OCI-LY7 (cell line): ENCODE results near the gene ATP5F1C. TPM values are rescaled to one million over a fixed set of nuclear protein-coding genes. Genes with fewer than 3 reads are reported as not detected.

Source experiments
- BruUV-seq: library from RNA; stranded (reverse); fragments of 400-500 nt; replicated peaks from 2 replicates; lab custom pipeline; 2021; lab: Mats Ljungman, UMichigan
- CTCF ChIA-PET: fragments of 300-600 bp; sonication (Branson Sonifier 250); formaldehyde crosslinking; loops from one replicate; lab custom pipeline; 2022; ENCODE audit warnings: antibody characterized with exemption; ENCODE audit not compliant: unreplicated experiment; lab: Charles Lee
- POLR2A ChIA-PET: fragments of 300-600 bp; sonication (Branson Sonifier 250); formaldehyde crosslinking; loops from one replicate; lab custom pipeline; 2022; ENCODE audit warnings: antibody characterized with exemption; lab: Charles Lee
- DNase-seq: peaks from one replicate; pipeline ENCODE4 v3.0.0-alpha.2; 2015; ENCODE audit warnings: low spot score
- H2AFZ ChIP-seq: fragments of 200-600 bp; sonication (generic), shearing (Covaris generic); 2 replicates; pipeline ENCODE4 v1.6.1; 2014; ENCODE audit warnings: mild to moderate bottlenecking, antibody characterized with exemption, low read length, moderate library complexity
- H3K27ac ChIP-seq: fragments of 200-600 bp; sonication (generic); 2 replicates; pipeline ENCODE4 v1.5.1; 2014; ENCODE audit warnings: mixed run types, low read depth, mild to moderate bottlenecking, moderate library complexity, low read length, inconsistent platforms; ENCODE audit not compliant: poor library complexity, severe bottlenecking
- H3K36me3 ChIP-seq: fragments of 200-600 bp; sonication (generic); 2 replicates; pipeline ENCODE4 v1.6.1; 2014; ENCODE audit warnings: mild to moderate bottlenecking, antibody characterized with exemption, low read length, moderate library complexity, mixed read lengths; ENCODE audit not compliant: insufficient read depth
- H3K4me1 ChIP-seq: fragments of 200-600 bp; sonication (generic); 2 replicates; pipeline ENCODE4 v1.5.1; 2014; ENCODE audit warnings: mild to moderate bottlenecking, low read length; ENCODE audit not compliant: insufficient read depth, poor library complexity, severe bottlenecking
- H3K4me2 ChIP-seq: fragments of 200-600 bp; sonication (generic); 2 replicates; pipeline ENCODE4 v1.6.1; 2014; ENCODE audit warnings: mild to moderate bottlenecking, low read length
- H3K4me3 ChIP-seq: fragments of 200-600 bp; sonication (generic); 2 replicates; pipeline ENCODE4 v1.5.1; 2014; ENCODE audit warnings: mild to moderate bottlenecking, low read depth, low read length; ENCODE audit not compliant: poor library complexity, severe bottlenecking
- H3K79me2 ChIP-seq: fragments of 200-600 bp; sonication (generic); 2 replicates; pipeline ENCODE4 v1.6.1; 2016; ENCODE audit warnings: low read depth, mild to moderate bottlenecking, low read length, moderate library complexity, mixed read lengths; ENCODE audit not compliant: insufficient read depth
- H3K9me2 ChIP-seq: fragments of 200-600 bp; sonication (generic); 2 replicates; pipeline ENCODE4 v1.6.1; 2016; ENCODE audit warnings: mild to moderate bottlenecking, low read length, mixed read lengths; ENCODE audit not compliant: insufficient read depth
- H3K9me3 ChIP-seq: fragments of 200-600 bp; sonication (generic); 2 replicates; pipeline ENCODE4 v1.6.1; 2014; ENCODE audit warnings: mild to moderate bottlenecking, mixed run types, low read length, mixed read lengths
- H4K20me1 ChIP-seq: fragments of 200-600 bp; sonication (generic); 2 replicates; pipeline ENCODE4 v1.6.1; 2014; ENCODE audit warnings: mild to moderate bottlenecking, antibody characterized with exemption, low read length, moderate library complexity, mixed read lengths; ENCODE audit not compliant: insufficient read depth
- CTCF ChIP-seq: fragments of 200-600 bp; sonication (generic); conservative IDR thresholded peaks from 2 replicates; pipeline ENCODE4 v1.5.1; 2014; ENCODE audit warnings: mild to moderate bottlenecking, antibody characterized with exemption, low read length, moderate library complexity, mixed read lengths
- EZH2phosphoT487 ChIP-seq: fragments of 200-600 bp; sonication (generic); IDR thresholded peaks from 2 replicates; pipeline ENCODE4 v1.6.1; 2018; ENCODE audit warnings: low read depth, borderline replicate concordance, mild to moderate bottlenecking, mixed run types, antibody characterized with exemption, low read length, moderate library complexity, mixed read lengths
- intact Hi-C: fragments of 100-400 bp; cut with micrococcal nuclease; formaldehyde crosslinking; loops from one replicate; pipeline ENCODE4 v1.10.0; 2022; ENCODE audit not compliant: unreplicated experiment
- total RNA-seq, 2 experiments: library from RNA; depleted of rRNA in 1 of 2; stranded (reverse); fragments of >200 nt in 1 of 2; shearing (Covaris generic) in 1 of 2; gene quantifications; 2 replicates each; pipeline ENCODE4 v1.2.3, GENCODE V29; 2014 to 2022

ATP5F1C gene
- total RNA-seq, 2 experiments from 2014 or later = 242 to 283 TPM

GRCh38 chr10:7832060-7832459 lies 44.1 kb downstream of the ATP5F1C start:
- H3K4me2 ChIP-seq = no peak overlapping the region
- ChIA-PET POLR2A (no interaction called here), CTCF (no interaction called here)
- H3K27ac ChIP-seq = no peak overlapping the region
- H3K36me3 ChIP-seq = peaks cover 26% of the 10 kb centered on the region; the same call in 1 of the 2 replicates
- H2AFZ ChIP-seq = no peak overlapping the region
- no peak for DNase-seq
- peaks cover 14% of the 10 kb centered on the region; the same call in 1 of the 2 replicates for H3K79me2 ChIP-seq
- H3K9me2 ChIP-seq = no peaks in the 10 kb centered on the region
- H3K4me3 ChIP-seq = no peak overlapping the region
- no peaks in the 10 kb centered on the region for H3K9me3 ChIP-seq
- TF ChIP-seq CTCF (no peak), EZH2phosphoT487 (no peak)
- no peaks in the 10 kb centered on the region for H3K4me1 ChIP-seq
- intact Hi-C loops = no loop called here
- no TSS peak for BruUV-seq
- no peaks in the 10 kb centered on the region for H4K20me1 ChIP-seq

GRCh38 chr10:7833210-7833609 lies 45.2 kb downstream of the ATP5F1C start:
- peaks cover 14% of the 10 kb centered on the region; the same call in 1 of the 2 replicates for H3K79me2 ChIP-seq
- H3K36me3 ChIP-seq = peaks cover 22% of the 10 kb centered on the region; the same call in 1 of the 2 replicates
- no TSS peak for BruUV-seq
- POLR2A ChIA-PET = no interaction called here
- TF ChIP-seq EZH2phosphoT487 = no peak
- TF ChIP-seq CTCF = no peak
- CTCF ChIA-PET = no interaction called here
- H3K9me3 ChIP-seq = no peaks in the 10 kb centered on the region
- no peaks in the 10 kb centered on the region for H4K20me1 ChIP-seq
- no peaks in the 10 kb centered on the region for H3K9me2 ChIP-seq
- no peak overlapping the region for H3K4me3 ChIP-seq
- no peaks in the 10 kb centered on the region for H3K4me1 ChIP-seq
- intact Hi-C loops = no loop called here
- H3K27ac ChIP-seq = no peak overlapping the region
- DNase-seq = no peak
- H2AFZ ChIP-seq = no peak overlapping the region
- H3K4me2 ChIP-seq = no peak overlapping the region

- Histone ChIP-seq H3K4me3 (no peak overlapping the region), H2AFZ (no peak overlapping the region), H3K36me3 (peaks cover 19% of the 10 kb centered on the region; the same call in 1 of the 2 replicates), H3K9me2 (no peaks in the 10 kb centered on the region), H3K79me2 (peaks cover 14% of the 10 kb centered on the region; the same call in 1 of the 2 replicates), H4K20me1 (no peaks in the 10 kb centered on the region), H3K4me1 (no peaks in the 10 kb centered on the region), H3K27ac (no peak overlapping the region), H3K9me3 (no peaks in the 10 kb centered on the region), H3K4me2 (no peak overlapping the region)
- BruUV-seq = no TSS peak
- POLR2A ChIA-PET = no interaction called here
- CTCF ChIA-PET = no interaction called here
- TF ChIP-seq EZH2phosphoT487 (no peak), CTCF (no peak)
- no peak for DNase-seq
- intact Hi-C loops = no loop called here
These were observed 46.3 kb downstream of the ATP5F1C start for GRCh38 chr10:7834262-7834661.
